ENCODE results near the gene THSD4.
"Not testable (repeated sequence)": the region's sequence is repeated elsewhere in the genome, so short reads cannot be mapped to it uniquely, and the experiment has no call there.

The THSD4 gene

DNA sequence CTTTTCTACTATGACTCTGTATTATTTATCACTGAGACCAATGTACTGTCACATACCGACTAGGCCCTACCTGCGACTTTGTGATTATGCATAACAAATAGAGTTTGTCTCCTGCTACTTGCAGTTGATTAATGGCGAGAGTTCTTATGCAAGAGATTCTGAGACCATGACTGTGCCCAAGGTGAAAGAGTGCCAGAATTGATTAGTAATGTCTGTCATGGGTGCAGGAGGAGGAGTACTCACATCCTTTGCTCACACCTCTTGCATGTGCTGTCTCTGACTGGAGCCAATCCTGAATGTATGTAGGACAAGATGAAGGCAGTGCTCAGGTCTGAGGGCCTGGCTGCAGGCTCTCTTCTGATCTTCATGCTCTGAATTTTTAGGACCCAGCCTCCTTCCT is 260.7 kb downstream of the THSD4 start:
- DNase-seq (ENCODE audit: low read depth in 4 of 4, low spot score in 1 of 4), result no peak

DNA sequence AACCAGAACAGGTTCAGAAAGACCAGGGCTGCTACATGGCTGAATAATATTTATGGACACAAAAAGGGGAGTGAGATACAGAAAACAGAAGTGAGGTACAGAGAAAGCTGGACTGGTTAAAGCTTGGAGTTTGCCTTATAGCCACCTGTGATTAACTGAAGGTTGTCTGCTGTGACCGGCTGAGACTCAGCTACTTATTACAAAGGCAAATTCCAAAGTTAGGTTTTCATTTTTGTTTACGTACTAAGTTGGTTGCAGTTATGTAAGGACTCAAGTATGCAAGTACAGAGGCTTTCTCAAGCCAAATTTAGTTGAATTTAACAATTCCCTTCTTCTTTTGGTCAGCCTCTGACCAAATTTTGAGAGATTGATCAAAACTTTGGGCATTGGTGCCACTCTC is 264.6 kb downstream of the THSD4 start:
- no peak for DNase-seq (ENCODE audit: low read depth in 4 of 4, low spot score in 1 of 4)

DNA sequence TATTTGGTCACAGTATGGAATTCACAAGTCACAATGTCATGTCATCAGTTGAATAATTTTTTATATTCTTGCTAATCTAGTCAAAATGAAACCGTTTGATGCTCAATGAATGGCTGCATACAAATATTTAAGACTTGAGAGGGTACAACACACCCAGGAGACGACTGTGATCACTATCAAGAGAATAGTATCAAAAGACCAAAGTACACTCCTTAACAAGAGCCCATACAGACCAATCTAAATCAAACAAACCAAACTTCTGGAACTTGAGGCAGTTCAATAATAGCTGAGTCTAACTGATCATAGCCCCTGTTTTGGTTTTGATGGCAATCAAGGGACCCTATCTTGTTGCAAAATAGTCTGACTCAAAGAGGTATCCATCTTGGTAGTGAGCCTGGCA is 265.1 kb downstream of the THSD4 start:
- DNase-seq (ENCODE audit: low read depth in 4 of 4, low spot score in 1 of 4), result no peak

DNA sequence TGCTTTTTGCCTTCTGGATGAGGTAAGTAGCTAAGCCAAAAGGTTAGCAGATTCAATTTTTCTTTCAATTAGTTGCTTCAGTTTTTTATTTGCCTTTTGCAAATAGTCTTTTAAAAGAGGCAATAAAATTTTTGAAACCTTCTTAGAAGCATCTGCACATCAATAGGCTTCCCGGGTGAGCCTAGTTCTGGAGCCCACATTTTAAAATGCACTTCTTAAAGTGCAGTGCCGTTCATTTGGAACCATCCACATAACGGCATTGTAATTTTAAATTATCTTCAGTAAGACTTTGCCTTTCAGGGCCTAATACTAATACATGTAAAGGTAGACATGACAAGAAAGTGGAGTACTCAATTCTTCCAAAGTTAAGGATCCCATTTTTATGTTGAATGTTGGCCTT is 269.2 kb downstream of the THSD4 start:
- DNase-seq (ENCODE audit: low read depth in 4 of 4, low spot score in 1 of 4), result no peak

DNA sequence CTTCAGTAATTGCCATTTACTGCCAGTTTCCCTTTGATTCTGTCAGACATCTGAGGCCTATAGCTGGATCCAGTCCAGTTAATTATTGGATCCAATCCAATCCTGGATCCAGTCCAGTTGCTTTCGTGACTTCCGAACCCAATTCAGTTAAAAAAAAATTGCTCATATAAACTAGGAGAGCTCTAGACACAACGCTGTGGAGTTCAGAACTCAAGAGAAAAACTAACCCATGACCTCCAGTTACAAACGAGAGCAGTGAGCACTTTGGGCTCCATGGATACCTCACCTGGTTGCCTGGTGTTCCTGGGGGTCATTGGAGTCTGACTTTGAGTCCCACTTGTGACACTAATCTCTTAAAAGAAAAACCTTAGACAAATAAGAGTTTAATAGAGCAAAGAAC is 269.8 kb downstream of the THSD4 start:
- DNase-seq (ENCODE audit: low read depth in 4 of 4, low spot score in 1 of 4), result no peak

DNA sequence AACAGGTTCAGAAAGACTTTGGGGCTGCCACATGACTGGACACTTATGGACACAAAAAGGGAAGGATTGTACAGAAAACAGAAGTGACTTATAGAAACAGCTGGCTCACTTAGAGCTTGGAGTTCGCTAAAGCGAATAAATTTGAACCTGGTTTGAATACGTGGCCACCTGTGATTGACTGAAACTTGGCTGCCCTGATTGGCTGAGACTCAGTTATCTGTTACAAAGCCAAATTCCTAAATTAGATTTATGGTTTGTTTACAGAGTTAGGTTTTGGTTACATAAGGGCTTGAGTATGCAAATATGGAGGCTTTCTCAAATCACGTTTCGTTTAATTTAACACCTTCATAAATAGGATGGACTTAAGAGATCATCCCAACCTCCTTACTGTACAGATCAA is 270.2 kb downstream of the THSD4 start:
- no peak for DNase-seq (ENCODE audit: low read depth in 4 of 4, low spot score in 1 of 4)

DNA sequence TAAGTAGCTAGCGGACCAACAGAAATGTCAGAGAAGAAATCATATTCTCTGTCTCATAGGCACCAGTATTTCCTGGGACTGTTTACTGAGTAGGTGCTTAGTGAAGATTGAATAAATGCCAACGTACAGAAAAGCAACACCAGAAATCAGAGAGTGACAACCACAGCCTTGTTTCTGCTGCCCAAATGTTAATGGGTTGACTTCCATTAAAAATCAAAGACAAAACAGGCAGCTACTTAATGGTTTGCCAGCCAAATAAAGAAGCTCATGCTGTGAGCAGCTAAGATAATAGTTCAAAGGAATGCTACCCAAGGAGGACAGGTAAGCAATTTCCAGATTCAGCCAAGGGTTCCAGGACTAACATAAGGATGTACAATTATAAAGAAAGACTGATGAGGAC is 270.7 kb downstream of the THSD4 start:
- DNase-seq (ENCODE audit: low read depth in 4 of 4, low spot score in 1 of 4), result no peak

DNA sequence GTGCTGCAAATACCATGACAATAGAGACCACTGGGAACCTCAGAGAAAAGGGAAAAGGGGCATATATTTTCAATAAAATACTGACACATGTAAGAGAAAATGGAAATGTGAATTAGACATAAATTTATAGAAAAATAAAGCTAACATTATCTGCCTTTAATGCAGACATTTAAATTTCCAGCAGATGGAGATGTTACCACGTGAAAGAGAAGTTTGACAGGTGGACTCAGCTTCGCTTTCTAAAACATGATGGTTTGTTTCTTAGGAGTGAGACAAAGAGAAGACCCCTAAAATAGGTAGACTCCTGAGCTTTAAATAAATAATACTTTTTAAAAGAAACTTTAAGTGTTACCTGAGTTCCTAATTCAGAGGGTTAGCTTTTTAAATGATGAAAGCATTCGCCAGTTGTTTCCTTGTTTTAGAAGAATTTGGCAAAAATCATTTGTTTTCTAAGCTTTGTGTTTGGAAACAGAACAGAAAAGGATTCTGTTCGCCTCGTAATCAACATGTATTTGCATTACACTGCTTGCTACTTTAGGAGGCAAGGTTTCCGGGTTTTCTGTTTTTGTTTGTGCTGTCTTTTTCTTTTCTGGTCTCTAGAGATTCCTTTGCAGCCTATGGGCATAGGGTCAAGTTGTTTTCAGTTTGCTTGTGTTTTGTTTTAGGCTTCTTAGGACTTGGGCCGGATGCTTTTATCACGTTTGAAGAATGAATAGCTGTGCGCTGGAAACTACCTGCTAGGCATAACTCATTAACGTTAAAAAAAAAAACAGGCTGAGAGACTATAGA is 271.4 kb downstream of the THSD4 start:
- DNase-seq (ENCODE audit: low read depth in 4 of 4, low spot score in 1 of 4), result no peak

DNA sequence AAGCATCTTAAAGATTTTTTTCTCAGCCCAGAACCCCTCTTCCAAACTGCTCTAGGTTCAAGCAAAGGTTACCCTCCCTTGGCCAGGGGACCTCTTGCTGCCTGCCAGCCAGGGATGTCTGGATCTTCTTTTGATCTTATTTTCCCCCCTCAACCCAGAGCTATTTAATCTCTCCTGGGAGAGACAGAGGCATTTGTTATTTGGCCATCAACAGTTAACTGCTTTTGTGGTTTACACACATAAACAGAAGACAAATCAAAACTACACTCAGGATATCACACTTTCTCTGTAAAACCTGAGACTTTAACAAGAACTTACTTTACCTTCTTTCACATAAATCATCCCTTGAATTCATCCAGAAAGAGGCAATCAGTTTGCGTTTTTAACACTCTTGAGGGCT is 272.5 kb downstream of the THSD4 start:
- DNase-seq (ENCODE audit: low read depth in 4 of 4, low spot score in 1 of 4), result no peak

DNA sequence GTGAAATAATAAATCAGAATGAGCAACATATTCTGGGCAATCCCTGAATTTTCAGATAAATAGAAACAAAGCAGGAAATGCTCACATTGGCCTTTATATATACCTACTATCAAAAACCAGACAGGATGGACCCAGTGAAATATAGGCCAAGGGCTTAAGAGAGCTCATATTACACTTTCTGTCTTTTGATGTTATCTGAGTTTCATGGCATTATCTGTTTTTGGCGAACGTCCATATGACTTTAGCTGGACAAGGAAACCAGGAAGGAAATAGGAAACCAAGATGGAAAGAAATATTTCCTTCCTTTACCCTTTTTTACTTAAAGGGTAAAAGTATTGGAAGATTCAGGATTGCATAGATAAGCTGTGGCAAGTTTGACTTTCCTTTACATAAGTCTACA is 274.8 kb downstream of the THSD4 start:
- DNase-seq (ENCODE audit: low read depth in 4 of 4, low spot score in 1 of 4), result no peak

DNA sequence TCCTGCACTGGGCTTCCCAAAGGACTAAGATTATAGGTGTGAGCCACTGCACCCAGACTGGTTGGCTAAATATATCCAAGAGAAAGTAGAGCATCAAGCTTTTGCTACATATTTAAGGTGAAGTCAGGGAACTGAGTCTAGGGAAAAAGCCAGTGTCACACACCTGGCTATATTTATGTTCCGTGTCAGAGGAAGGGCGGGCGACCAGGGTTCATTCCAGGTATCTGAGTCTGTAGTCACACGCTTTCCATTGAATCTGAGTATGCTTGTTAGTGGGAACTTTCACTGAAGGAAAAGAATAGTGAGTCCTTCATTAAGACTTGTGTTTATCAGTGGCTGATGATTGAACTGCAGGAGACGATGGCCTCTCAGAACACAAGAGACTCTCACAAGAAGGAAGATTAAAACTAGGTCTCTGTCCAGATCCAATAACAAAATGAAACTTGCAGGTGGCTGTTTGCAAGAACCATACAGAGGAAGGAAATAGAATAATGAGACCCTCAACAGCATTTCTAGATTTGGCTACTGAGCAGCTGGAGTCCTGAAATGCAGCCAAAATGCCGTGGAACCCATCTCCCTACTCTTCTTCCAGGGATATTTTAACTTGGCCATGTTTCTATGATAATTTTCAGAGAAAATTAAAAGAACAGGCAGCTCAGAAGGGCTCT is 276.3 kb downstream of the THSD4 start:
- DNase-seq (ENCODE audit: low read depth in 4 of 4, low spot score in 1 of 4), result no peak

DNA sequence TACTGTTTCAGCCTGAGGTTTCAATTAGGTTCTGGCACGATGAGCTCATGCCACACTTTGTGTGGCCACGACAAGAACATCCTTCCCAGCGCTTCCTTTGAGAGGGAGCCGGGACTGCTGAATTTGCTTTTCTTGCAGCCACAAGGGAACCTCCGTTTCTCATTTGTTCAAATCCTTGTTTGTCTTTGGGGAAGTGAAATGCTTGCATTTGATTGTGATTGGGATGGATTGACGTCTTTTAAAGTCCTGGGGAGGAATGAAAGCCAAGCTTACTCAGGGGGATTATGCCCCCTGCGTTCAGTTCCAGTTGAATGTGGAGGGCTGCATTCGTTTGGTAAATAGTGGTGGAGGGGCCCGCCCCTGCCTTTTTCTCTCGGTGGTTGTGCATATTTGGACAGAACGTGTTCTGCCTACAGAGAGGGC is 277.6 kb downstream of the THSD4 start:
- DNase-seq (ENCODE audit: low read depth in 4 of 4, low spot score in 1 of 4), result no peak

DNA sequence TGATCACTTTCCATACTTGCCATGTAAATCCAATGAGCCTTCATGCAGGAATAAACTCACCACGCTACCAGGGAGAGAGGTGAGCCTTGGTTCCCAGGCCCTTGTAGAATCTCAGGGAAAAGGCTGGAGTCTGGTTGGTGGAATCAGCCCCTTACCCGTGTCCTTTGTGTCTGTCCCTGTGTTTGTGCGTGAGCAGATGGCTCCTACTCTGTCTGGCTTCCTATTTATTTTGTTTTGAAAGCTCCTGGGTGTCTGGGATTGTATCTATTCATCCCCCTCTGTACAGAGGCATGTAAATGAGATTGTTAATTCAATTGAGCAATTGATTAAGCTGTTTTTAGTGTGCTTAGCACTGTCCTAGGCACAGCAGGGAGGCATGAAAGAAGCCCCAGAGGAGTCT is 278.1 kb downstream of the THSD4 start:
- DNase-seq (ENCODE audit: low read depth in 4 of 4, low spot score in 1 of 4), result no peak

DNA sequence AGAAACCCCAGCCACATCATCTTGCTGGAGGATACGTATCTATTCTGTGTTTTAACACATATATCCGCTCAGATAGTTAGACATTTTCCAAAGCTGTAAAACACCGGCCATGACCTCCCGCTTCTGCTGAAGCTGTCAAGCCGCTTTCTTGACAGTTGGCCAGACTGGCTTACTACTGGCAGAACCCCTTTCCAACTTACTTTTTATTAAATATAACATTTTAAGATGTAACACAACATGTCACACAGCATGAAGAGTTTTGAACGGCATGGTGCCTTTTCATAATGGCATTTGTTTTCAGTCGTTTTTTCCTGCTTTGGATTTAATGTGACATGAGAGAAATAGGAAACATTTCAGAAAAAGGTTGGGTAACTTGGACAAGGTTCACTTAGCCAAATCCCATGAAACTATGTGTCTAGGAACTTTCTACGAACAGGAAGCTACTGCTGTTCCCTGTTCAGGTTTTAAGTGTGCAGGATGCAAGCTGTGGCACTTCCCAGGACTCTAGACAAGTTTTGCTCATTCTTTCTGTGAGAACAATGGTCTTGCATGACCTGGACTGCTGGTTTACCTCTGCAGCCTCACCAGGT is 281.4 kb downstream of the THSD4 start:
- DNase-seq (ENCODE audit: low read depth in 4 of 4, low spot score in 1 of 4), result no peak

DNA sequence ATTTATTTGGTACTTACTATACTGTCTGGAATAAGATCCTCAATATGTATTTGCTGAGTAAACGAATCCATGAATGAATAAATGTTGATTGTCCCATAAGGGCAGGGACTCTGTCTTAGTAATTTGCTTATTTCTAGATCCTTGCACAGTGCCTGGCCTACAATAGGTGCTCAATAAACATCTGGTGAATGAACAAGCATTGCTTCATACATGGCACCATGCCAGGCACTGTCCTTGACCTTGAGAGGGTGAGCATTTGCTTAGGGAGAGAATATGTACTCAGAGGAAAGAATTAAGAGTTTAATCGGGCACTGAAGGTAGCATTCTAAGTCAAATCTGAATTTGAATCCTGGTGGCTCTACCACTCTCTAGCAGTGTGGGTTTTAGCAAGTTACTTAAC is 282.1 kb downstream of the THSD4 start:
- DNase-seq (ENCODE audit: low read depth in 4 of 4, low spot score in 1 of 4), result no peak

DNA sequence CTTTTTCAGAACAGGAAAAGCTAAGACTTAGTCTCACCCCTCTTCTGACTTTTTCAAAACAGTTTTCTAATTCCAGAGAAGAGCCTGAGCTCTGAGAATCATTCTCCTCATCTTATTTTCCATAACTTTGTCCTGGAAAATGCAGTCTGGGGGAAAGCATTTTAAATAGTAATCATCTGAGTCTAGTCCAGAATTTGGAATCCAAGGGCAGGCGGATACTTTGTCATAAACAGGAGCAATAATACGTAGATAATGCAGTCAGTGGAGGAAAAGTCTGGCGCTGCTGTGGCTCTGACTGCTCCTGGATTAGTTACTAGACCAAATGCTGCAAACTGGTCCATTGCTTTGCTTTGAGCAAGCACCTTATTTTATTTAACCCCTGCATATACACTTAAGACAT is 285.0 kb downstream of the THSD4 start:
- DNase-seq (ENCODE audit: low read depth in 4 of 4, low spot score in 1 of 4), result no peak

DNA sequence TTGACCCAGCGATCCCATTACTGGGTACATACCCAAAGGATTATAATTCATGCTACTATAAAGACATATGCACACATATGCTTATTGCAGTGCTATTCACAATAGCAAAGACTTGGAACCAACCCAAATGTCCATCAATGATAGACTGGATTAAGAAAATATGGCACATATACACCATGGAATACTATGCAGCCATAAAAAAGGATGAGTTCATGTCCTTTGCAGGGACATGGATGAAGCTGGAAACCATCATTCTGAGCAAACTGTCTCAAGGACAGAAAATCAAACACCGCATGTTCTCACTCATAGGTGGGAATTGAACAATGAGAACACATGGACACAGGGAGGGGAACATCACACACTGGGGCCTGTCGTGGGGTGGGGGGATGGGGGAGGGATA is 286.5 kb downstream of the THSD4 start:
- DNase-seq (ENCODE audit: low read depth in 4 of 4, low spot score in 1 of 4), result not testable (repeated sequence)

DNA sequence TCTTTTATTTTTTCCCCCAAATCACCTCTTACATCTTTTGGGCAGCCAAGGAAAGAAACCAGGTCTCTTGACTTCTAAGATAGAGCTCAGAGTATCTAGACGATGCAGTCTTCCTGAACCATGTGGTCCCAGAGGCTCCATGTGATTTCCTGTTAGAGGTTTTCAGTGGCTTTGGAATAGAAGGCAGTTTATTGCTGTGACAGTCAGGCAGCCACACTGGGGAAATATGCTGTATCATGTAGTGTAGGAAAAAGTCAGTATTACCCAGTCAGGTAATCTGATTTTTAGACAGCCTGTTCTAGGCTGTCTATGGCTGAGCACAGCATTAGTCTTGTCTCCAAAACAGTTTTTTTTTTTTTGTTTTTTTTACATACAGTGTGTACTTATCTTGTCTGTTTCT is 294.3 kb downstream of the THSD4 start:
- no peak for DNase-seq (ENCODE audit: low read depth in 4 of 4, low spot score in 1 of 4)

DNA sequence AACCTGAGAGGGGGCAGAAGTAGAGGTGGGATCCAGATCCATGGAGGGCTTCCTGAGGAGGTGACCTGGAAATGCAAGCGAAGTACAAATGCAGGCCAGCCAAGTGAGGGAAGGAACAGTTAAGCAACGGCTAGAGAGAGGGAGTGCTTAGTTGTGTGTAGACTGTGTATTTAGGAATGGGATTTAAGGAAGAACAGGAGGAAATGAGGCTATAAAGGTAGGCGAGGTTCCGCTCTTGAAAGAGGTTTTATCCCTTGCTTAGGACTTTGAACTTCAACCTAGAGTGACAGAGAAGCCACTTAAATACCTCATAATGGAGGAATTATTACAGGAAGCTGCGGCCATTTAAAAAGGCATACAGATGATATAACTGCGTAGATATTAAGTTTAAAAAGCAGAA is 295.1 kb downstream of the THSD4 start:
- DNase-seq (ENCODE audit: low read depth in 4 of 4, low spot score in 1 of 4), result no peak

DNA sequence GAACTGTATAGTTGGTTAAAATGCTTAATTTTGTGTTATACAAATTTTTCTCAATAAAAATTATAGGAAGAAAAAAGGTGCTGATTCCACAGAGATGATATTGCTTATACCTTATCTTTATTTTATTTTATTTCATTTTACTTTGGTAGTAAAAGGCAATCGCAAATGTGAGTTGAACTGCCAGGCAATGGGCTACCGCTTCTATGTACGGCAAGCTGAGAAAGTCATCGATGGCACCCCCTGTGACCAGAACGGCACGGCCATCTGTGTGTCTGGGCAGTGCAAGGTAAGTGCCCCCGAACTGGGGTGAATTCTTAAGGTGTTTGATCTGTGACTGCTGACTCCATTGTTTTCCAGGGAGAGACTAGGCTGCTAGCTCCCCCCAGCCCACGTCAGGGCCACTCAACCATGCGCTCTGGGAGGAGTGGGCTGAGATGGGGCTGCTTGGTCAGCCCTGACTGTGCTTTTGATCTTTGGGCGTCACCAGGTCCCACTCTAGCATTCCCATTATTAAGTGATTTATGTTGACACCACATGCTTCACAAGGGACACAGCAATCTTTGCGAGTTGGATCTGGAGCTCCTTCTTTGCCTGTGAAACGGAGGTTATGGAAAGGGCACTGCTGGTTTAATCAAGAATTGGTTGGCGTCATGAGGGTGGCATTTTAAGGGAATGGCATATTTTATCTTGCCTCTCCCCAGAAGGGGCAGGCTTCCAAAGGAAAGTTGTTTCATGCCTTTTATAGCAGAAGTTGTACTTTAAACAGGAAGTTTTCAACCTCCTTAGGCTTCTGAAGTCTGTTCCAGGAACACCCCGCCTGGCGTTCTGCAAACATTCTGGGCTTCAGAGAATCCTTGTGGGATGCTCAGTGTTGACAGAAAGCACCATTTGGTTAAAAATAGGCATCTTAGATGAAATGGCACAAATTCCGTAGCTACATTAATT is 296.5 kb downstream of the THSD4 start:
- DNase-seq (ENCODE audit: low read depth in 4 of 4, low spot score in 1 of 4), result no peak

DNA sequence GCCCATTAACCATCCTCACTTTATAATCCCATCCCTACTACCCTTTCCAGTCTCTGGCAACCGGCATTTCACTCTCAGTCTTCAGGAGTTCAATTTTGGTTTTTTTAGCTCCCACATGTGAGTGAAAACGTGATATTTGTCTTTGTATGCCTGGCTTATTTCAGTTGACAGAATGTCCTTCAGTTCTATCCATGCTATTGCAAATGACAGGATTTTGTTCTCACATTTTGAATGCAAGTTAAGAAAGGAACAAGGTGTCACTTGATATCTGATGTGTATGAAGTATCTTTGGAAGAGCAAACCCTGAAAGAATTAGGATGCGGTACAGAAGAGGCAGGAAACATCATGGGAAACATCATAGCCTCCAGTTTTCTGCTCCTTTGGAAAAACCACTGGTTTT is 298.1 kb downstream of the THSD4 start:
- DNase-seq (ENCODE audit: low read depth in 4 of 4, low spot score in 1 of 4), result no peak
